ENCODE data around the gene EEPD1. TPM values are rescaled to one million over a fixed set of nuclear protein-coding genes. Genes with fewer than 3 reads are reported as not detected.
"Not testable (repeated sequence)": the region's sequence is repeated elsewhere in the genome, so short reads cannot be mapped to it uniquely, and the experiment has no call there.

EEPD1 gene
- 9.0 and 14.1 TPM in 2 replicates for total RNA-seq

DNA sequence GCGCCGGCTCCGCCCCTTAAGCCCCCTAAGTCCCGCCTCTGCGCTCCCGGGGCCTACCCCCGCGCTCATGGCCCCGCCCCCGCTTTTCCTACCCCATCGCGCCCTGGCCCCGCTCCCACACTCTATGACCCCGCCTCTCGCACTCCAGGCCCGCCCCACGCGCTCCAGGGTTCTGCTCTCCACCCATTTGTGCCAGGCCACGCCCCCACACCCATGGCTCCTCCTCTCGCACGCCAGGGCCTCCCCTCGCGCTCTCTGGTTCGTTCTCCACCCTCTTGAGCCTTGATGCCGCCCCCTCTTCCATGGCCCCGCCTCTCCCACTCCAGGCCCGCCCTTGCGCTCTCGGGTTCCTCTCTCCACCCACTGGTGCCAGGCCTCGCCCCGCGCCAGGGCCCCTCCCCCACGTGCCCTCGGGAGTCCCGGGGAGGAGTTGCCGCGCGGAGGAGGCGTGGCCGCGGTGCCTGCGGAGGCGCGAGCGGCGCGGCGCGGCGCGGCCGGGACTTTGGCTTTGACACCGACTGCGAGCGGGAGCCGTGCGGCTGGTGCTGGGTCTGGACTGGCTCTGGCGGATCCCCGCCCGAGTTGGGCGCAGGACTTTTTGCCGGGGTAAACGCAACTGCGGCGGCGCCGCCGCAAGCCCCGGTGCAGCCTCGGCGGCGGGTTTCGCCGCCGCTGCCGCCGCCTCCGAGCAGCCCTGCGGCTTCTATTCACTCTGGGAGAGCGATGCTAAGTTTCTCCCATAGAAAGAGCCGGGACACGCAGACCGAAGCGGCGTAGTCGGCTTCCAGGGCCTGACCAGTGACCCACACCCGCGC, at the start of gene EEPD1:
TSS of gene EEPD1 (plus strand) at position 499 of the 815 bp plus-strand sequence. CDS start 1,071 bp downstream, outside the sequence.
- Histone ChIP-seq H3K79me2 (ENCODE audit: insufficient read depth, low read length) (peaks cover 16% of the 10 kb centered on the region), H3K4me1 (ENCODE audit: insufficient read depth, low read length) (peaks cover 28% of the 10 kb centered on the region), H3K27ac (ENCODE audit: low read depth, low read length) (peak within 1 kb of the TSS; percentile 60), H3K9me3 (ENCODE audit: low read depth, low read length) (peaks cover 1% of the 10 kb centered on the region), H3K36me3 (ENCODE audit: insufficient read depth, low read length) (no peaks in the 10 kb centered on the region), H3K27me3 (ENCODE audit: insufficient read depth, low read length) (no peaks in the 10 kb centered on the region), H3K4me3 (ENCODE audit: insufficient read depth, low read length) (peak within 1 kb of the TSS; percentile 85), H2AFZ (ENCODE audit: low read length) (peak within 1 kb of the TSS; percentile 96), H4K20me1 (ENCODE audit: insufficient read depth, low read length) (peaks cover 7% of the 10 kb centered on the region), H3K4me2 (ENCODE audit: insufficient read depth, low read length) (peak within 1 kb of the TSS; percentile 93)
- TF ChIP-seq, protein P1, sequence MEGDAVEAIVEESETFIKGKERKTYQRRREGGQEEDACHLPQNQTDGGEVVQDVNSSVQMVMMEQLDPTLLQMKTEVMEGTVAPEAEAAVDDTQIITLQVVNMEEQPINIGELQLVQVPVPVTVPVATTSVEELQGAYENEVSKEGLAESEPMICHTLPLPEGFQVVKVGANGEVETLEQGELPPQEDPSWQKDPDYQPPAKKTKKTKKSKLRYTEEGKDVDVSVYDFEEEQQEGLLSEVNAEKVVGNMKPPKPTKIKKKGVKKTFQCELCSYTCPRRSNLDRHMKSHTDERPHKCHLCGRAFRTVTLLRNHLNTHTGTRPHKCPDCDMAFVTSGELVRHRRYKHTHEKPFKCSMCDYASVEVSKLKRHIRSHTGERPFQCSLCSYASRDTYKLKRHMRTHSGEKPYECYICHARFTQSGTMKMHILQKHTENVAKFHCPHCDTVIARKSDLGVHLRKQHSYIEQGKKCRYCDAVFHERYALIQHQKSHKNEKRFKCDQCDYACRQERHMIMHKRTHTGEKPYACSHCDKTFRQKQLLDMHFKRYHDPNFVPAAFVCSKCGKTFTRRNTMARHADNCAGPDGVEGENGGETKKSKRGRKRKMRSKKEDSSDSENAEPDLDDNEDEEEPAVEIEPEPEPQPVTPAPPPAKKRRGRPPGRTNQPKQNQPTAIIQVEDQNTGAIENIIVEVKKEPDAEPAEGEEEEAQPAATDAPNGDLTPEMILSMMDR (IDR thresholded peaks at IDR 0.05; ENCODE audit: extremely low read depth, low read depth, low read length): no peak
- DNase-seq (ENCODE audit: insufficient read length, low spot score, missing footprints): peak; percentile 99

DNA sequence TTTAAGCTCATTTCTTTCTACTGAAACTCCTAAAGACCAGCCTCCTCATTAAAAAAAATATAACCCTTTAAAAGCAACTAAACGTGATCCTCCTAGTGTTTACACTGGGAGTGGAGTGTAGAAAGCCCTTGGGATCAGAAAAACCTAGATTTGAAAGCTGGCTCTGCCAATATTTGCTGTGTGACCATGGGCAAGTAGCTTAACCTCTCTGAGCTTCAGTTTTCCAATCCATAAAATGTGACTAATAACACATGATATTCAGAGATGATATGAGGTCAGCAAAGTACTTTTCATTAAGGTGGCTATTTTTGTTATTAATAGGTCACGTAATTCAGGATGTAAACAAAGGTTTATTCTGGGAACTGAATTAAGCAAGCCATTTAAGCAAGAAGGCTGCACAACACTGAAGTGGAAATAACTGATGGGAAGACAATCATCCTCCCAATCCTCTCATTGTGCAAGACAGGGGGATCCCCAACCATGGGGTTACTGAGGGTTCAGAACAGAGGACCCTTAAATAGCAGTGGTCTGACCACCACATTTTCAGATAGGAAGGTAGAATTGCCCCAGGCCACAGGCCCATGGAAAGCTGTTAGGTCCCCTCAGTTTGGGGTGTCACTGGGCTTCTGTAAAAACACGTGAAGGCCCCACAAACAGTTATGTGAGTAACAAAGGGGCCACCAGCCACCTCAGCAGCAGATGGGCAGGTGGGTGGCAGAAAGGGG, 49.1 kb upstream of the EEPD1 start:
- Histone ChIP-seq H3K4me1 (ENCODE audit: insufficient read depth, low read length) (peaks cover 11% of the 10 kb centered on the region), H3K27me3 (ENCODE audit: insufficient read depth, low read length) (no peaks in the 10 kb centered on the region), H3K4me2 (ENCODE audit: insufficient read depth, low read length) (no peak overlapping the region), H3K4me3 (ENCODE audit: insufficient read depth, low read length) (no peak overlapping the region), H4K20me1 (ENCODE audit: insufficient read depth, low read length) (no peaks in the 10 kb centered on the region), H3K9me3 (ENCODE audit: low read depth, low read length) (no peaks in the 10 kb centered on the region), H3K36me3 (ENCODE audit: insufficient read depth, low read length) (no peaks in the 10 kb centered on the region), H2AFZ (ENCODE audit: low read length) (no peak overlapping the region), H3K79me2 (ENCODE audit: insufficient read depth, low read length) (no peaks in the 10 kb centered on the region), H3K27ac (ENCODE audit: low read depth, low read length) (no peak overlapping the region)
- TF ChIP-seq, protein P1 (IDR thresholded peaks at IDR 0.05; ENCODE audit: extremely low read depth, low read depth, low read length): no peak
- DNase-seq (ENCODE audit: insufficient read length, low spot score, missing footprints): no peak

DNA sequence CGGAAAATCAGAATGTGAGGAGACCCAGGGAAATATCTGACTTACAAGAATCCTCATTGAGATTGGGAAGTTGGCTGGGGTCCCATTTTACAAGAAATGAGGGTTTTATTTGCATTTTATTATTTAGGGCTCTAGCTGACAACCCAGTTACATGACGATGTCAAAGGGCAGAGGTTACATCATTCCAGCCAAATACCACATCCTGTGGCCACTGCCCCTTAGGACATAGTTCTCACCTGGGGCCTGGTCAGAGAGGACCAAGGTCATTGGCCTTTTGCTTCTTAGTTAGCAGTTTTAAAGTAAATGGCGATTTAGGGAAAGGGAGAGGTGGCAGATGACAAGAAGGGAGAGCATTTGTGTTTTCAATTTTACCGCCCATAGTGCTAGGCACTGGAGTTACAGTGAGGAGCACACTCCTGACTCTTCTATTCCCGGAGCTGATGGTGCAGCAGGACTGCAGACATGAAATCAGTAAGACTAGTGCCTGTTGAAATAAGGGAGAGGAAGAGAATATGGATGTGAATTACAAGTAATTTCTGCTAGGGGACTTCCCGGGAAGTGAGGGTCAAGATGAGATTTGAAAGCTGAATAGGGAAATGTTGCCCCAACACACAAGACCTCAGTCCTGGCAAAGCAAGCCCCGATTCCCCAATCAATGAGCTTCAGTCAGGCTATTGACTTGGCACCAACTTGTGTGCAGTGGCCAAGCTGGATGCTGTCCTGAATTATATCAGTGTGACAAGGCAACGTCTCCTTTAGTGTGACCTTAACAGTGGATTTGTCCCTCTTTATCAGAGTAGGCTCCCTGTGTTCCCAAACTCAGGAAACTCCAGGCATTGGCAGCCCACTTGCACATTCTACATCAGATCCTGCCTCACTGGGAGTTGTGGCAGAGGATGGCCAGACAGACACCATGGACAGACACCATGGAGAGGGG, 45.8 kb upstream of the EEPD1 start:
- H3K36me3 ChIP-seq (ENCODE audit: insufficient read depth, low read length); H4K20me1 ChIP-seq (ENCODE audit: insufficient read depth, low read length); H2AFZ ChIP-seq (ENCODE audit: low read length); DNase-seq (ENCODE audit: insufficient read length, low spot score, missing footprints); H3K4me3 ChIP-seq (ENCODE audit: insufficient read depth, low read length); H3K27ac ChIP-seq (ENCODE audit: low read depth, low read length); H3K79me2 ChIP-seq (ENCODE audit: insufficient read depth, low read length); H3K27me3 ChIP-seq (ENCODE audit: insufficient read depth, low read length); H3K4me1 ChIP-seq (ENCODE audit: insufficient read depth, low read length); H3K9me3 ChIP-seq (ENCODE audit: low read depth, low read length); H3K4me2 ChIP-seq (ENCODE audit: insufficient read depth, low read length): not testable (repeated sequence)

DNA sequence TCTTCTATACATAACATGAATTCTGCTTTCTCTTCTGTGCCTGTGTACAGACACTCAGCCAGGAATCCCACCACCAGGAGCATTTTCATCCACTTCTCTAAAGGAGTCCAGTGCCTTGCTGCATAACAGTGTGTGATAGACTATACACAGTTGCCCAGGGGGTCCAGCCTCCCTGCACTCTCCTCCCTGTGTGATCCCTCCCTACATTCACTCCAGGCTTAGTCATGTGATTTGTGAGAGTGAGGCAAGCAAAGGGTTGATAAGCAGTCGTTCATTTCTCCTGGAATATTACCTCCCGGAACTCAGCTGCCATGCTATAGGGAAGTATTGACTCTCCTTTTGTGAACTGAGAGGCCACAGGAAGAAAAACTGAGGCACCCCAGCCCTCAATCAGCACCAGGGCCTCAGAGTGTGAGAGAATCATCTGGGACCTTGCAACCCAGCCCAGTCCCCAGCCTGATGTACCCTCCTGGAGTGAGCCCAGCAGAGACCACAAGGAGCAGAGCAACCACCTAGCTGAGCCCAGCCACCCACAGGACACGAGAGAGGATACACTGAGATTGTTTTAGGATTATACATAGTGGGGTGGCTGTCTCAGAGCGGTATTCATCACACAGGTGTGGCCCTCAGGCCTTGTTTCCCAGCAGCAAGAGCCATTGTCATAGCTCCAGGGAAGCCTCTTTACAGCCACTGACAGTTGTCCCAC, 45.0 kb upstream of the EEPD1 start:
- TF ChIP-seq, protein P1 (IDR thresholded peaks at IDR 0.05; ENCODE audit: extremely low read depth, low read depth, low read length): no peak
- no peak for DNase-seq (ENCODE audit: insufficient read length, low spot score, missing footprints)
- Histone ChIP-seq H4K20me1 (ENCODE audit: insufficient read depth, low read length) (no peaks in the 10 kb centered on the region), H3K4me1 (ENCODE audit: insufficient read depth, low read length) (no peaks in the 10 kb centered on the region), H3K27ac (ENCODE audit: low read depth, low read length) (no peak overlapping the region), H3K27me3 (ENCODE audit: insufficient read depth, low read length) (no peaks in the 10 kb centered on the region), H3K4me2 (ENCODE audit: insufficient read depth, low read length) (no peak overlapping the region), H3K79me2 (ENCODE audit: insufficient read depth, low read length) (no peaks in the 10 kb centered on the region), H3K36me3 (ENCODE audit: insufficient read depth, low read length) (no peaks in the 10 kb centered on the region), H3K9me3 (ENCODE audit: low read depth, low read length) (no peaks in the 10 kb centered on the region), H2AFZ (ENCODE audit: low read length) (no peak overlapping the region), H3K4me3 (ENCODE audit: insufficient read depth, low read length) (no peak overlapping the region)
